HUDEP-2 (cell line): ENCODE measurements around the gene TUBA8.
"Not testable (repeated sequence)": the region's sequence is repeated elsewhere in the genome, so short reads cannot be mapped to it uniquely, and the experiment has no call there.

Source experiments
- DNase-seq, 76 experiments: peaks; one replicate each; lab custom pipeline; 2025; ENCODE audit not compliant: unreplicated experiment in 76 of 76; lab: John Stamatoyannopoulos, UW

The TUBA8 gene

GRCh38 chr22:18110194-18110953 is at the start of gene TUBA8:
TUBA8 (plus strand) TSS chr22:18110809; CDS start chr22:18110866, 57 bp downstream.
- DNase-seq: peak in 6 of 76 experiments; percentile 2 to 28 (median 16)

GRCh38 chr22:18062421-18062820 is 48.2 kb upstream of the TUBA8 start:
- DNase-seq: no peak

GRCh38 chr22:18063306-18063705 is 47.3 kb upstream of the TUBA8 start:
- DNase-seq: no peak

- DNase-seq: not testable (repeated sequence)
Measured at GRCh38 chr22:18063715-18064114, 46.9 kb upstream of the TUBA8 start.

- no peak for DNase-seq
Measured at GRCh38 chr22:18064636-18065035, 46.0 kb upstream of the TUBA8 start.

GRCh38 chr22:18065256-18065655 is 45.4 kb upstream of the TUBA8 start:
- DNase-seq: no peak

- no peak for DNase-seq
Measured at GRCh38 chr22:18066181-18066859, 44.3 kb upstream of the TUBA8 start.

GRCh38 chr22:18067121-18067520 is 43.5 kb upstream of the TUBA8 start:
- no peak for DNase-seq

- DNase-seq: no peak
Measured at GRCh38 chr22:18067548-18068341, 42.9 kb upstream of the TUBA8 start.

GRCh38 chr22:18068381-18068988 is 42.1 kb upstream of the TUBA8 start:
- no peak for DNase-seq

GRCh38 chr22:18069041-18069440 is 41.6 kb upstream of the TUBA8 start:
- no peak for DNase-seq

GRCh38 chr22:18070041-18070440 is 40.6 kb upstream of the TUBA8 start:
- DNase-seq: no peak

GRCh38 chr22:18070556-18071306 is 39.9 kb upstream of the TUBA8 start:
- DNase-seq: no peak

GRCh38 chr22:18071307-18071967 is 39.2 kb upstream of the TUBA8 start:
- DNase-seq: not testable (repeated sequence)

GRCh38 chr22:18071968-18072310 is 38.7 kb upstream of the TUBA8 start:
- DNase-seq: no peak

GRCh38 chr22:18073467-18073866 is 37.1 kb upstream of the TUBA8 start:
- DNase-seq: no peak

- DNase-seq: not testable (repeated sequence)
Measured at GRCh38 chr22:18073927-18074326, 36.7 kb upstream of the TUBA8 start.

- DNase-seq: no peak
Measured at GRCh38 chr22:18075101-18075719, 35.4 kb upstream of the TUBA8 start.
